GM19328 (cell line): ENCODE measurements around the gene STARD13.

Experiments
- ATAC-seq: cut with Tn5 transposase; IDR thresholded peaks from one replicate; pipeline ENCODE4 v1.9.1; 2021; ENCODE audit warnings: mild to moderate bottlenecking, moderate library complexity; ENCODE audit not compliant: unreplicated experiment

The STARD13 gene

GRCh38 chr13:33101835-33102234 is 183.7 kb downstream of the STARD13 start:
- no peak for ATAC-seq

DNA sequence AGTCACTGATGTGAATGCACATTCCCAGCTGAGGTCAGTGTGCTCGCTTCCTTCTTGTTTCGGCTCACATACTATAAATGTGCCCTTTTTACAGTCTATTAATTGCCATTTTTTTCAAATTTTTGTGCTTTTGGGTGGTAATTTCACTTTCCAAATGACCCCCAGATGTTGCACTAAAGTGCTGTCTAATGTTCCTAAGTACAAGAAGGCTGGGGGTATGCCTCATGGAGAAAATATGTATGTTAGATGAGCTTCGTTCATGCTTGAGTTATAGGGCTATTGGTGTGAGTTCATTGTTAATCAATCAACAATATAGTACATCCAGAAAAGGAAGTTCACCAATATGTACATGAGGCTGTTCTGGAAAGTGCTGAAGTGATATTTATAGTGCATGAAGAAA is 184.7 kb downstream of the STARD13 start:
- ATAC-seq: no peak

- ATAC-seq: no peak
These were observed 185.7 kb downstream of the STARD13 start for GRCh38 chr13:33099860-33100259.

GRCh38 chr13:33096886-33097605 is 188.5 kb downstream of the STARD13 start:
- no peak for ATAC-seq

DNA sequence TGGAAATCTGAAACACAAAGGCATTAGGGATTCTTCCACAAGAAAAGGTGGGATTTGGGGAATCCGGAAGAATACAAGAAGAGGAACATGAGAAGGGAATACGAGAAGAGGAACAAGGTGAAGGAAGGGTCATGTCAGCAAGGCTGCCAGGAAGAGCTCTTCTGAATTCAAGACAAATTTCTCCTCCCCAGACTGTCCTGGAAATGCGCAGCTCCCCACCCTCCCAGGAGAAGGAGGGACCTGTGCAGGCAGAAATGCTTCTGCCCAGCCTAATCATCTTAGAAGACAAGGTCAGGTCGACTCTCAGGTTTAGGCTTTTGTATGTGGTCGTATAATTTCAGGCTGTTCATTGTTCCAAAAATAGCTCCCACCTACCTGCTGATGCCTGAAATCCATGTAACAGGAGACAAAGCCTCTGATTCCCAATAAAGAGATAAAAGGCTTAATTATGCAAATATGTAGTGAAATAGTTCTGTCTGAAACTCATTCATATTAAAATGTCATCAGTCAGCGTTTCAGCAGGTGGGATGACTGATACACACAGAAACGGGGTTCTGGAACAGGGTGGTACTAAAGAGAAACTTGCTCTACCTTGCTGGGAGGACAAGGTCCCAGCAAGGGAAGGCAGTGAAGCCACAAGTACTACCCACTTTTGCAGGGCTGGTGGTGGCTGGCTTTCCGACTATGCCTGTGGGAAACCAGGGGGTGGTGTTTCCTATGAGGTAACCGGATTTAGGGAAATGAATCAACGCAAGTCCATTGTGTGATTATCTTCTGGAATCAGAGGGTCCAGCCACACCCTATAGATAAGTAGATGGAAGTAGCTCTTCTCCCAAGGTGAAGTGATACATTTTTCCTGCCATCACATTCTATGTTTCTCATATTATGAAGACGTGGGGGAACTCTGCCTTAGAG is 193.2 kb downstream of the STARD13 start:
- ATAC-seq: no peak

DNA sequence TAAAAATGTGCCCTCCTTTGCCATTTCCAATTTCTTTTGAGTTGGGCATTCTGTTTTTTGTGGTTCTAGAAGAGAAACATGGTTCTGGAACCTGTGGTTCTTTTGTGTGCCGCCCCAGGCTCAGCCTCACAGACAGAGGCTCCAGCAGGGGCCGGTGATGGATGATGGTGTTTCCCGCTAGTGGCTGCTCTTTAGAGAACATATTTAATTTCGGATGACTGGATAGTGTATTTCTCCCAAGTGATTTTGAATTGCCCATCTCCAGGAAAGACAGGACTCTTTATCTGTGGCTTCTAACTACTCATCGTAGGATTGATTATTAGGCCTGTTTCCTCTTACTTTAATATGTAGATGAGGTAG is 194.2 kb downstream of the STARD13 start:
- no peak for ATAC-seq

DNA sequence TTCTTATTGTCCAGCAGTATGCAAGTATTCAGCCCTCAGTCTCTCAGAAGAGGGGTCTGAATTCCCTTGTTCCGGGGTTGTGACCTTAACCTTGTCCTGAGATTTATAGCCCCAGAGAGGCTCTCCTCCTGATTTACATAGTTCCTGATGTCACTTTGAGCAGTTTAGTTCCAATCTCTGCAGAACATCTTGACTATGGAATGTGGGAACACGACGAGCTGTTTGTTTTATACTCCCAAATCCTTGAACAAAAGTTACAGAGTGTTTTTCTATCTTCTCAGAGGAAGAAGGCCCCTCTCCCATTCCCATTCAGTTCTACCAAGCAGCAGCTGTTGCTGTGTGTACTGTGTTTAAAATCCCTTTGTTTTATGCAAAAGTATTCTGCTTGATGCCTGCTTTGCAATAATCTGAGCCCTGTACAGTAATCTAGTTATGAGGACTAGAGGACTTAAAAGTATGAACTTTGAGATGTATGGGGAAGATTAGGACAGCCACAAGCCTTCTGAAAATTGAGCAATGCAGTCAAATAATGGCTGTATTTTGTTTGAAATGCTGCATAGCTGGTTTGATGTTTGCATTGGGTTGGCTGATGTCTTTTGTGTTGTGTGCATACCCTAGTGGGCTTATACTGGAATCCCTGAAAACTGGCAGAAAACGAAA is 194.7 kb downstream of the STARD13 start:
- no peak for ATAC-seq

DNA sequence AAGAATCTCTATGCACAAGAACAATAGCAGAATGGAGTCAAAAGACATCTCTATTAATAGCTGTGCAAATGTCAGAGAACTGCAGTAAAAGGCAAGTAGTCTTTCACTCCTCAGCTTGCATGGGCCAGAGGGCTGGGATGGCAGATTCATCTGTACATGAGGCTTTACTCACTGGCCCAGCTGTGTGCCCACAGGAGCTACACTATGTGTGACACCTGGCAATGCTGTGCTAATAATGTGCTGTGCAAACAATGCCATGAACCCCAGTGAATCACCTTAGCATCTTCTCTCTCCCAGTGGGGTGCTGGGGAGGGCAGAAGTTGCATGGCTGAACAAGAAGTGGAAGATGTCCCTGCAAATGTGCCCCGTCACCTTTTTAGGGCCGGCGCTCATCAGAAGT is 196.2 kb downstream of the STARD13 start:
- no peak for ATAC-seq

GRCh38 chr13:33087790-33088189 is 197.8 kb downstream of the STARD13 start:
- no peak for ATAC-seq

DNA sequence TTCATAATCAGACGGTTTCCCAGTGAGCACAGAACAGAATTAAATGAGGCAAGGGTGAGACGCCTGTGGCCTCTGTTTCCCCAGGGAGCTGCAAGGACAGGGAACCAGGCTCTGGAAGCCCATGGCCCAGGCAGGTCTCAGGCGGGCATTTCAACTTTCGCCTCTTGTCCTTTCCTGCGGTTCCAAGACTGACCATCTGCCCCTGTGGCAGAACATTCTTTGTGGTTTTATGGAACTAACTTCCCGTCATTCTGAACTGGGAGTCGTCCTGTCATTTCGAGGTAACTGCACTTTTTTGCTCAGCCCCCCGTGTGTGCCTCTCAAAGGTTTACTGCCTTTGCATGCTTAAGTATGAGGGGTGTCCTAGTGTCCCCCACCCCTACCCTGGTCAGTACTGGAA is 198.5 kb downstream of the STARD13 start:
- no peak for ATAC-seq

DNA sequence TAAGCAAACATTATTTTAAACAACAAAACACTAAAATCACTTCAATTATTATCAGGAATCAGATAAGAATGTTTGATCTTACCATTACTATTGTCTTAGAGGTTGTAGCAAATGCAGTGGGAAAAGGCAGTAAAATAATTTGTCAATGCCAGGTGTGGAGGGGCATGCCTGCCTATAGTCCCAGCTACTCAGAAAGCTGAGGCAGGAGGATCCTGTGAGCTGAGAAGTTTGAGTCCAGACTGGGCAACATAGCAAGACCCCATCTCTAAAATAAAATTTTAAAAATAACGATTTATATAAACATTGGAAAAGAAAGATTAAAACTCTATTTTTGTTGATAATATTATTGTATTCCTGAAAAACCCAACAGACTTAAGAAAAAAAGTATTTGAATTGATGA is 202.5 kb downstream of the STARD13 start:
- ATAC-seq: no peak

GRCh38 chr13:33081666-33082065 is 203.9 kb downstream of the STARD13 start:
- ATAC-seq: no peak

DNA sequence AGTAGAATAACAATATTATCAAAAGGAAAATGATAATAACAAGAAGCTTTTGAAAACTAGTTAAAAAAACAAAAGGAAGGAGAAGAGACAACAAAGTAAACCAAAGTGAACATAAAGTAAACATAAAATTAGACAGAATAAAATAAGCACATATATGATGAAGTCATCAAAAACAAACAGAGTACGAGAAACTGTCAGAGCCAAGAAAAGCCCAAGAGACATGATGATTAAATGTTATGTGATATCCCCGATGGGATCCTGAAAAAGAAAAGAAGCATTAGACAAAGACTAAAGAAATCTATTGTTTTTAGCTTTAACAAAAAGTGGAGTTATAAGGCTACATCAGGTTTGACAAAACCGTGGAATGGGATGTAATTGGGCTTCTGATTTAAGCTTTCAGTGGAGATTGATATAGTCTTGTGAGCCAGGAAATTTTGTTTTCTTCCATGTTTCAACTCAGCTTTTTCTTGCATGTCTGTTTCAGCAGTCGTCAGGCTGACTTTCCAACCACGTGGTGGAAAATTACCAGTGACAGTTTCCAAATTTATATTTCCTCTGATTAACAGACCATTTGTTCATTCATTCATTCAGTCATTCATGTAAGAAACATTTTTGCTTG is 204.5 kb downstream of the STARD13 start:
- ATAC-seq: no peak

- ATAC-seq: no peak
These were observed 205.6 kb downstream of the STARD13 start for GRCh38 chr13:33079960-33080359.

- no peak for ATAC-seq
These were observed 207.3 kb downstream of the STARD13 start for GRCh38 chr13:33078263-33078662.

DNA sequence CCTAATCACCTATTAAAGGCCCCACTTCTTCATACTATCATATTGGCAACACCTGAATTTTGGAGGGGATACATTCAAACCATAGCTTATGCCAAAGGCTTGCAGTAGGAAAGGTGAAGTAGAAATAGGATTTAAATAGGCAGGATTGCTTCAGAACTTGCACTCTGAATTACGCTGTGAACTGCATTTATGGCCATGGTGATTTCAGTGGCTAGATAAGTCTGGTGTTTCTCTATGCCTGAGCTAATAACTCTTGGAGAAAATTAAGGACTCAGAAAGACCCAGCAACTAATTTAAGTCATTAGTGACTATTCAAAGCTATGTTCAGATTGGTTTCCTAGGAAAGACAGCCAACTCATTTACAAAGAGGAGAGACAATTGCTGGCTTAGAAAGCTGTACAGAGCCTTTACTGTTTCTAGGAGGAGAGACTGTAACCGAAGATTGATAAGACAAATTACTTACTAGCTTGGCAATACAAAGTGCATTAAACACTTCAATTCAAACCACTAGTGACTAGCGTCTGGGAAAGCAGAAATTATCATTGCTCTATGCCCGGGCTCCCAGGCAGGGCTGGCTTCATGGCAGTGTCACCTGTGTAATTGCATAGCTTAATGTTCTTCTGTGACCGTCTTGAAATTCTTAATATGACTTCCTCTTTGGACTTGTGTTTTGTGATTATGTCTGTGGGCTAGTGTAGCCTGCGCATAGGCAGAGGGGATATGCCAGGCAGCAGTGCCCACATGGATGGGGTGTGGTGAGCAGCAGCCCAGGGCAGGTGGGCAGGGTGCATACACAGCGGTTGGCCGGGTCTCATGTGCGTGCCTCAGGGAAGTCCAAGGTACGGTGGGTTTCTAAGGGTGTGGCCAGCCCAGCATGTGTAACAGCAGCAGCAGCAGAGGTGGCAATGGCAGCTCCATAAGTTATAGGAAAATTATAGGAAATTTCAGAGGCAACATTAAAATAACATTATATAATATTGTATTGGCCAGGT is 209.3 kb downstream of the STARD13 start:
- no peak for ATAC-seq

DNA sequence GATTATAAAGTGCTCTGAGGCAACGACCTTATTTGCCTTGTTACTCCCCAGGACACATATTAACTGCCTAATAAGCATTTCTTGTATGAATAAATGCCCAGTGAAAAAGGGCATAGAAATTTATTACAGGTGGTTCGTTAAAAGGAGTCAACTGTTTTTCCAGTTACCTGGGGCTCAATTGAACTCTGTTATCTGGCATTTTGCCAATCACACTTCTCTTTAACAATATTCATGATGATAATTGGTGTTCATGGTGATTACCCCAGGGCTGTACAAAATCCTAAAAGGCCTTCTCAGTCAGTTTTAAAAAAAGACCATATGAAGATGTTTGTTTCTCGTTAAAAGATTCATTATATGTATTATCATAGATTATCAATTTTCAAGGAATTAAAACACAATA is 212.2 kb downstream of the STARD13 start:
- no peak for ATAC-seq

GRCh38 chr13:33072759-33073158 is 212.8 kb downstream of the STARD13 start:
- no peak for ATAC-seq

GRCh38 chr13:33072282-33072681 is 213.3 kb downstream of the STARD13 start:
- ATAC-seq: no peak

GRCh38 chr13:33070713-33071112 is 214.8 kb downstream of the STARD13 start:
- ATAC-seq: no peak
